ENCODE measurements around the gene POFUT1.

DNA sequence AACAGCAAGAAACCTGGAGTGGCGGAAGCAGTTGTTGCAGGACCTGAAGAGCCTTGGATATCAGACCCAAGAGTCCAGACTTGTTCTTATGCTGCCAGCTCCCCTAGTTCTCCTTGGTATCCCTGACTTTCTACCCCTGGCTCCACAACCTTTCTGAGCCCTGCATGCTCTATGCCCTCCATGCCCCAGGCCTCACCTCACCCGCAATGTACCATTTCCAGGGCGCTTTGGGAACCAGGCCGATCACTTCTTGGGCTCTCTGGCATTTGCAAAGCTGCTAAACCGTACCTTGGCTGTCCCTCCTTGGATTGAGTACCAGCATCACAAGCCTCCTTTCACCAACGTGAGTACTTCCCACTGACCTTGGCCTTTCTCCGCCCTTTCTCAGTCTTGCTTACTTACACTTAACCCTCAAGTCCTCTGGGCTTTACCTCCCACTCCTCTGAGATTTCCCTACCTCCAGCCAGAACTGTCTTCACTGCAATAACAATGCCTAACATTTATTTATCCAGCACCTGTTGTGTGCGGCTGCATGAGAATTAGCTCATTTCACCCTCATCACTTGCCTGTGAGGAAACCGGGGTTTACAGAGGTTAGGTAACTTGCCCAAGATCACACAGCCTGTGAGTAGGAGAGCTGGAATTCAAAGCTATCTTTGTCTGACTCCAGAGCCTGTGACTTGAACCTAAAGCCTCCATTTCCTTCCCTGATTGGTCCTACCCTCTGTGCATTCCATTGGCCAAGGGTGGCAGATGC, 2.3 kb downstream of the POFUT1 start:
- TF ChIP-seq, protein P1, sequence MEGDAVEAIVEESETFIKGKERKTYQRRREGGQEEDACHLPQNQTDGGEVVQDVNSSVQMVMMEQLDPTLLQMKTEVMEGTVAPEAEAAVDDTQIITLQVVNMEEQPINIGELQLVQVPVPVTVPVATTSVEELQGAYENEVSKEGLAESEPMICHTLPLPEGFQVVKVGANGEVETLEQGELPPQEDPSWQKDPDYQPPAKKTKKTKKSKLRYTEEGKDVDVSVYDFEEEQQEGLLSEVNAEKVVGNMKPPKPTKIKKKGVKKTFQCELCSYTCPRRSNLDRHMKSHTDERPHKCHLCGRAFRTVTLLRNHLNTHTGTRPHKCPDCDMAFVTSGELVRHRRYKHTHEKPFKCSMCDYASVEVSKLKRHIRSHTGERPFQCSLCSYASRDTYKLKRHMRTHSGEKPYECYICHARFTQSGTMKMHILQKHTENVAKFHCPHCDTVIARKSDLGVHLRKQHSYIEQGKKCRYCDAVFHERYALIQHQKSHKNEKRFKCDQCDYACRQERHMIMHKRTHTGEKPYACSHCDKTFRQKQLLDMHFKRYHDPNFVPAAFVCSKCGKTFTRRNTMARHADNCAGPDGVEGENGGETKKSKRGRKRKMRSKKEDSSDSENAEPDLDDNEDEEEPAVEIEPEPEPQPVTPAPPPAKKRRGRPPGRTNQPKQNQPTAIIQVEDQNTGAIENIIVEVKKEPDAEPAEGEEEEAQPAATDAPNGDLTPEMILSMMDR (IDR thresholded peaks at IDR 0.05) = no peak
- no peak for TF ChIP-seq EP300 (IDR thresholded peaks at IDR 0.05)
- no peak for TF ChIP-seq POLR2A (IDR thresholded peaks at IDR 0.05)
